NCI-H524 treated with DMSO at 0.1 percent for 48 hours (cell line): ENCODE results near the gene MRPS18C.
"Not testable (repeated sequence)": the region's sequence is repeated elsewhere in the genome, so short reads cannot be mapped to it uniquely, and the experiment has no call there.

Experiments
- DNase-seq: peaks from one replicate; lab custom pipeline; 2025; lab: John Stamatoyannopoulos, UW

The MRPS18C gene

DNA sequence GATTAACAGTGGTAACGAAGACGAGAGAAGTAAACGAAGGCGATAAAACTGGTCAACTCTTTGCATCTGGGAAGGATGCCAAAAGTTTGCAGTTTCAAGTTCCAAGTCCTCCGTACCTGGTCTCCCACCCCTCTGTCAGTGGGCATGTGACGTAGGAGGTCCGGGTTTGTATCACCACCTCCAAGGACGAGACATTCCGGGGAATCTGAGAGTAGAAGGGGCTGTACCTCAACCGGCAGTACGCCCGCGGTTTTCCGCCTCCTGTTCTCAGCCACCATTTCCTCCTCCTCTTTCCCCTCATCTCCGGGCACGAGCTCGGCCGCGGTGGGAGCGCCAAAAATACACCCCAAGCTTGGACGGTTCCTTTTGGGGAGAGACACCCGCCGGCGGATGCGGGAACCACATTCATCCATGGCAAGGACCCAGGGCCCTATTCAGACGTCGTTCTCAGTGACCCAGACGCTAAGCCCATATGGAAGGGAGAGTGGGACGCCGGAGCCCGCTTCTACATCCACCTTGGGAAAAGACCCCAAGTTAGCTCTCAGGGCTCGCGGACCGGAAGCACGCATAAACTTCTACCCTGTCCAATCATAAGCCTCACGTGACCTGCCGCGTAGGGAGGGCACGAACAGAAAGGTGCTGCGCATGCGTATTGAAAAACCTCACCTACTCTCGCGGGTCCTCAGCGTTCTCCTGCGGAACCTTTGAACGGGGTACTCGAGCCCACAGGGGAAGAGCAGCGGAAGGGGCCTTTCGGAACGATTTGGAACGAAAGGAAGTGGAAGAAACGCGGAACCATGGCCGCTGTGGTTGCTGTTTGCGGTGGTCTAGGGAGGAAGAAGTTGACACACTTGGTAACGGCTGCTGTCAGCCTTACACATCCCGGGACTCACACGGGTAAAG is at the start of gene MRPS18C, which contains the start of gene HELQ:
TSS of gene MRPS18C (plus strand) at position 778 of the 903 bp plus-strand sequence. CDS start at position 798, 20 bp downstream.
TSS of gene HELQ (minus strand) at position 543 of the 903 bp plus-strand sequence. CDS start at position 413, 130 bp downstream.
- DNase-seq: peak; percentile 56

- DNase-seq: no peak
Measured at GRCh38 chr4:83408908-83409307, 47.0 kb upstream of the MRPS18C start.

DNA sequence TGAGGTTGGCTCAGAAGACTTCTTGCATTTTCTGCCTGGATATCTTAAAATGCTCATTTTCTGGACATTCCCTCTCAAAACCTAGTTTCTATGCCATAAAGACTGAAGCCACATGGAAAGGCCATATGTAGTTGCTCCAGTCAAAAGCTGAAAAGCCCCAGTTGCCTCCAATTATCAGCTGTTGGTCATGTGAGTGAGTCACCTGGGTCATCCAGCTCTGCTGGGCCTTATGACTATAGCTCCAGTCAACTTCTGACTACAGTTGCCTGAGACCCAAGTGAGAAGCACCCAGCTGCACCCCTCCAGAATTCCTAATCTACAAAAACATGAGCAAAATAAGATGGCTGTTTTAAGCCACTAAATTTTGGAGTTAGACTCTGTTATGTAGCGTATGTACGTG is 42.2 kb upstream of the MRPS18C start:
- DNase-seq: no peak

GRCh38 chr4:83417566-83417965 is 38.3 kb upstream of the MRPS18C start:
- no peak for DNase-seq

GRCh38 chr4:83418211-83418610 is 37.6 kb upstream of the MRPS18C start:
- no peak for DNase-seq

GRCh38 chr4:83431200-83431599 is 24.7 kb upstream of the MRPS18C start:
- DNase-seq: no peak

GRCh38 chr4:83436680-83437079 is 19.2 kb upstream of the MRPS18C start:
- DNase-seq: no peak

DNA sequence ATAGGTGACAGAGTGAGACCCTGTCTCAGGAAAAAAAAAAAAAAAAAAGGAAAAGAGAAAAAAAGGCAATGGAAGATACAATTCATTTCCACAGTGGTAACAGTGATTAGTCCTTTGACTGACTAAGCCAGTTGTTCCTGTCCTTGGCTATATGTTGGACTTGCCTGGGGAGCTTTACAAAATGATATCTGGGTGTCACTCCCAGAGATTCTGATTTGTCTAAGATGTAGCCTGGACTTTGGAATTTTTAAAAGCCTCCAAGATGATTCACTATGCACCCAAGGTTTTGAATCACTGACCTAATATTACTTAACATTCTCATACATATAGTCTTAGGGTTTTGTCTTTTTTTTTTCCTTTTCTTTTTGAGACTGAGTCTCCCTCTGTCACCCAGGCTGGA is 17.1 kb upstream of the MRPS18C start:
- no peak for DNase-seq

- DNase-seq: no peak
Measured at GRCh38 chr4:83440148-83440814, 15.6 kb upstream of the MRPS18C start.

DNA sequence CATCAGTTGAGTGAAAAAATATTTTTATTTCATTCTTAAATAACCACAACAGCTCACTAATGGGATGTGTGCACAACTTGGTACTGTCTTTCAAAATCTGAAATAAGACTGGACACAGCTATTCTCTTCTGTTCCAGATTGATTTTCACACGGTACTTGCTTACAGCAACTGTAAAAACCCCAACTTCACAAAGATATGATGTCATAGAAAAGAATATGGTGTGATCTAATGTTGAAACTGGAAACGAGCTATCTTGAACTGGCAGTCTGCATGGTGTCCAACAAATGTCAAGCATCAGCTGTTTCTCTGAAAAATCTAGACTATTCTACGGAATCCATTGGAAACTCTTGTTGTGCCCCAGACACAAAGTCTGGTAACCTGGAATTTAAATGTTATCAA is 15.0 kb upstream of the MRPS18C start:
- no peak for DNase-seq

DNA sequence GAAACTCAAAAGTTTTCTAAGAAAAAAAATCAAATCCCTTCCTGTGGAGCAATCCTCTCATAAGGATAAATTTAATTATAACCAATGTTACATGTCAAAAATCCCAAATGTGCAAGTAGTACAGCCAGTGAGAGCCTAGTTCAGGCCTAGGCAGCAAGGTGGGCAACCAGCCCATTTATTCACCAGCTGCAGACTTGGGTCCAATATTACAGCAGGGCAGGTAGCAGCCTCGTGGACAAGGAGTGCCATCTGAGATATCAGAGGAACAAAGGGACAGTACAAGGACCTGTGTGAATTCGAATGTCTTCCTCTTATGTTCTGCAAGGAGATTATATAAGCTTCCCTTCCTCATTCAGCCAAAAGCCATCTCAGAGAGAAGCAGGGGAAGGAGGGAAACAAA is 6.8 kb upstream of the MRPS18C start:
- no peak for DNase-seq

DNA sequence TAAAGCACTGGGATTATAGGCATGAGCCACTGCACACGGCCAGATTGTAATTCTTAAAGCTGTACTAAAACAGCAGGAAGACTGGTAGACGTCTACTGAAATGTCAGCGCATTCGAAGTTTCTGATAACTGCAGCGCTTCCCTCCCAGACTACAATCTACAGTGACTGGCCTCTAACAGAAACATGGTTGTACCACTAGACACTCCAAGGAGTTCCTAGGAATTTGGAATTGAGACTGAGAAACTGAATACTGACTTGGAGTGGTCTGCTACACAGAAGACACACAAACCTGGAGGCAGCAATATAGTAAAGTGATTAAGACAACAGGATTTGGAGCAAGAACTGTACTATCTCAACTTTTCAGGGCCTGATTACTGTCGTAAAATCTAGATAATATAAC is 1.2 kb upstream of the MRPS18C start:
- no peak for DNase-seq

GRCh38 chr4:83456184-83456501 is 285 bp downstream of the MRPS18C start:
- no peak for DNase-seq

DNA sequence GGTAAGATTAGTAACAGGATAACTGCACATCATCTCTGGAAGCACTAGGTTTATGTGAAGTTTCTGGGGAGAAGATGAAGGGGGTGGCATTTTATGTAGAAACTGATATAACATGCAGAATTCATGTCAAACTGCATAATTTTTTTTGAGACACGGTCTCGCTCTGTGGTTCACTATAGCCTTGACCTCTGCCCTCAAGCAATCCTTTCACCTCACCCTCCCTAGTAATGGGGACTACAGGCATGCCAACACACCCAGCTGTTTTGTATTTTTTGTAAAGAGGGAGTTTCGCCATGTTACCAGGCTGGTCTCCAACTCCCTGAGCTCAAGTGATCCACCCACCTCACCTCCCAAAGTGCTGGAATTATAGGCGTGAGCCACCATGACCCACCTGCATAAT is 17.6 kb downstream of the MRPS18C start:
- DNase-seq: no peak

GRCh38 chr4:83473966-83474365 is 18.1 kb downstream of the MRPS18C start:
- DNase-seq: no peak

DNA sequence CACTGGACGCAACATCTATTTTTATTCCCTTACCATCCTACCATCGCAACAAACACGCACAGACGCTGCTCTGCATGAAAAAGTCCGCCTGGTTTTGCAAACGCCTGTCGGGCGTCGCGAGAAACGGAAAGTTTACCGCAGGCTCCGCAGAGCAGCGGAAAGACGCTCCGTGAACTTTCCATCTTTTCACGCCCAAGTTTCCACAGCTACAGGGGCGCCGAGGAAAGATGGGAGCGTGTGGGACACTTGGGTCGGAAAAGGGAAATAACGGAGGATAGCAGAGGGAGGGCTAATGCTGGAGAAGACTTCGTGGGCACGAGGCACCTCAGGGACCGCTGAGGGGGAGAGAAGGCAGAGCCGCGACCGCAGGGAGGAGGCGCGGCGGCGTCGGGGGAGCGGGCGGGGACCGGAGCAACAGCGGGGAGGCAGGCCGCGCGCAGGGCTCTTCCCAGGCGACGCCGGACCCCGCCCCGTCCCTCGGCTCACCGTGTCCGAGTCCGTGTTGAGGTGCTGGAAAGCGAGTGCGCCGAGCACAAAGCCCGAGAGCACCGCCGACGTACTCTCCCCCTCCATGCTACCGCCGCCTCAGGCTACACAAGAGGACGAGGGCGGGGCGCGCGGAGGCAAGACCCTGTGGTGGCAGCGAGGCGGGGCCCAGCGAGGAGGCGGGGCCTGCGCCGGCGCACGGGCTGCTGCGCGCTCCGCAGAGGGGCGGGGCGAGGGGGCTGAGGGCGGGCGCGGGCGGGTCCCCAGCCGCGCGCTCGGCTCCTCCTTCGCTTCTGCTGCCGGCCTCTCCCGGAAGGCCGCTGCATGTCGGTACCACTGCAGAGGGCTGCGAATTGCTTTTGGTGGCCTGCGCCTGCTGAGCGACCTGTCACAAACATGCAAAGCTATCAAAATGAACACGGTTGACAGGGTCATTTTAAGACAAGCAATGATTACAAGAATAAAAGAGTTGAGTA is 28.9 kb downstream of the MRPS18C start, which contains the start of gene ABRAXAS1:
TSS of gene ABRAXAS1 (minus strand) at position 601 of the 962 bp plus-strand sequence. CDS start at position 573, 28 bp downstream.
- DNase-seq: peak; percentile 42

DNA sequence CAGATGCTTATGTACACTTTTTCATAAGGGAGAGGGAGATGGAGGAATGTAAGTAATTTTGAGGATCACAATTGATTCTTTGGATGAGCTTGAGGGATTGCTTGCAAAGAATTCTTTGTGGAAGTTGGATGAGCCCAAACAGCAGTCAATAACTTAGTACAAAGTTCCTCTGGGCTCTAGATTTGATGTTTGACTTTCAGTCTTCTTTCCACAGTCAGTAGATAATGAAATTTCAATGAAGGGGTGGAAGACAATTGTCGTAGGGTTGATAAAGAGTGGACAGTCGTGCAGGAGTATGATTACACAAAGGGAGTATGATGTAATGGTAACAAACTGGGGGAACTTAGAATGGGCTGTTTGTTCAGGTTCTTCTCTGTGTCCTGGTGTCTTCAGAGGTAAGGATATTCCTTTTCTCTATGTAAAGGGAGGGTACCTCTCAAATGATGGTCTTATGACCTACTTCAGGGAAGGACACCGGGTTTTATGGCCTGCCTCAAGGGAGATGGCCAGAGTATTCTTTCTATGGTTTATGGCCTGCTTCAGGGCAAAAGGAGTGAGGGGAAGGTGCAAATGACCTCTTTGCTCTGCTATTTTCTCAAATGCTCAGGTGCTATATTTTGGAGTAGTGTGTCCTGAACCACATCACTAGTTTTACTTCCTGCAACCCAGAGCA is 30.7 kb downstream of the MRPS18C start:
- DNase-seq: no peak

GRCh38 chr4:83489711-83490326 is 34.0 kb downstream of the MRPS18C start:
- no peak for DNase-seq

DNA sequence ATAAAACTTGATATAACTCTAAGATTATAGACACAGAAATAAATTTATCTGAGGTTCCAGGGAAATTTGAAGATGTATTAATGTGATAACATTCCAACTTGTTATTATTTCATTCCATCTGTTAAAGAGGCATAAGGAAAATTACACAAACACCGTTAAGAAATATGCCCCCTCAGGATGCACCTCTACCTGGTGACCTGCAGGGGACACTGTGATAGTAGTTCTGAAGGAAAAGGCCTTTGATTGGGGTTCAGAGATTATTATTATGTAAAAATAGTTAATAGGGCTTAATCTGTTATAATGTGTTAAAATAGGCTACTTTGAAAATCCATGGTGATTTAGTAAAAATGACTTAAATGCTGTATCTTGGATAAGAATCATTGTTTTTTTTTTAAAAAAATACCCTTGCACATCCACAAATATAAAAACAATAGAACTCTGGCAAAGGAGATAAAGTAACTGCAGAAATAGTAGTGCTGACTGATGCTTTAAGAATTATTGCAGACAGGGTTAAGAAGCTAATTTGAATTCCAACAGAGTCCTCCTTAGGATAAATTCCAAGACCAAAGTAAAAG is 35.1 kb downstream of the MRPS18C start:
- no peak for DNase-seq

- DNase-seq: not testable (repeated sequence)
Measured at GRCh38 chr4:83496085-83496917, 40.4 kb downstream of the MRPS18C start.
